AG04449 (cell line): ENCODE data around the gene ZNF345.

Source experiments
- CTCF ChIA-PET: fragments of 350-600 bp; formaldehyde crosslinking; extraction: SDS; loops from one replicate; lab custom pipeline; 2021; ENCODE audit warnings: antibody characterized with exemption; lab: Yijun Ruan, JAX
- POLR2A ChIA-PET: fragments of 400-600, 350-600 bp; formaldehyde crosslinking; extraction: SDS; loops from one replicate; lab custom pipeline; 2020; ENCODE audit warnings: antibody characterized with exemption, inconsistent platforms; lab: Yijun Ruan, JAX
- DNase-seq: peaks from one replicate; pipeline ENCODE4 v3.0.0-alpha.2; 2010; ENCODE audit warnings: low read depth, low spot score
- H3K4me3 ChIP-seq: 2 replicates; pipeline ENCODE4 v1.5.1; 2011; ENCODE audit warnings: low read depth, mild to moderate bottlenecking, control low read depth, low read length
- CTCF ChIP-seq: IDR thresholded peaks from one replicate; pipeline ENCODE4 v1.5.1; 2011; ENCODE audit warnings: mild to moderate bottlenecking, moderate library complexity, low read length, control low read depth, inconsistent platforms; ENCODE audit not compliant: insufficient read depth; ENCODE audit errors: missing control alignments

Gene ZNF345

GRCh38 chr19:36837176-36837905 is 13.3 kb upstream of the ZNF345 start:
- TF ChIP-seq CTCF: no peak
- no peak for DNase-seq
- CTCF ChIA-PET: interaction anchor here (1.3 kb wide), 1 partner anchor 136 kb away, joined by 3 read pairs; no protein-coding TSS in a partner anchor
- H3K4me3 ChIP-seq: peak overlapping the region; percentile 87
- POLR2A ChIA-PET: interaction anchor here (0.6 to 2.0 kb wide), 4 partner anchors 8 to 652 kb away, joined by 3 to 29 read pairs (median 4); partner anchors contain the start of genes ZNF260 and ZNF345

GRCh38 chr19:36837906-36838783 is 12.5 kb upstream of the ZNF345 start, which contains the start of gene ZNF790:
ZNF790 (minus strand) TSS chr19:36838387; CDS start chr19:36825619, 12,768 bp downstream.
- CTCF ChIA-PET: interaction anchor here (1.1 to 1.3 kb wide), 2 partner anchors 24 to 135 kb away, joined by 3 read pairs; no protein-coding TSS in a partner anchor
- POLR2A ChIA-PET: interaction anchor here (0.7 to 2.0 kb wide), 5 partner anchors 9 to 532 kb away, joined by 3 to 29 read pairs (median 3); partner anchors contain the start of genes ZNF260, ZNF345, ZNF527 and ZNF850
- H3K4me3 ChIP-seq: peak within 1 kb of the TSS; percentile 87
- DNase-seq: peak; percentile 56
- TF ChIP-seq CTCF: no peak

GRCh38 chr19:36838784-36839324 is 11.8 kb upstream of the ZNF345 start:
- no peak for TF ChIP-seq CTCF
- H3K4me3 ChIP-seq: peak overlapping the region; percentile 87
- POLR2A ChIA-PET: interaction anchor here (0.7 to 2.0 kb wide), 3 partner anchors 11 to 532 kb away, joined by 3 to 29 read pairs (median 4); partner anchors contain the start of genes ZNF345, ZNF527 and ZNF850
- CTCF ChIA-PET: interaction anchor here (1.1 kb wide), 1 partner anchor 24 kb away, joined by 3 read pairs; no protein-coding TSS in a partner anchor
- no peak for DNase-seq

- no peak for TF ChIP-seq CTCF
- ChIA-PET POLR2A (no interaction called here), CTCF (no interaction called here)
- no peak for DNase-seq
- H3K4me3 ChIP-seq: no peak overlapping the region
Measured at GRCh38 chr19:36847968-36848367, 2.7 kb upstream of the ZNF345 start.

- no peak for TF ChIP-seq CTCF
- ChIA-PET CTCF (interaction anchor here (1.5 kb wide), 1 partner anchor 67 kb away, joined by 3 read pairs; no protein-coding TSS in a partner anchor), POLR2A (interaction anchor here (0.6 to 2.2 kb wide), 3 partner anchors 12 to 532 kb away, joined by 3 to 29 read pairs (median 3); partner anchors contain the start of gene ZNF790)
- peak; percentile 29 for DNase-seq
- peak overlapping the region; percentile 100 for H3K4me3 ChIP-seq
Measured at GRCh38 chr19:36849701-36850558, 746 bp upstream of the ZNF345 start.
